HG03469 (cell line): ENCODE results near the gene VAV3.
"Not testable (repeated sequence)": the region's sequence is repeated elsewhere in the genome, so short reads cannot be mapped to it uniquely, and the experiment has no call there.

Experiments used
- ATAC-seq: cut with Tn5 transposase; IDR thresholded peaks from one replicate; pipeline ENCODE4 v1.9.1; 2021; ENCODE audit warnings: mild to moderate bottlenecking, moderate library complexity, moderate number of reproducible peaks; ENCODE audit not compliant: unreplicated experiment

VAV3 gene

DNA sequence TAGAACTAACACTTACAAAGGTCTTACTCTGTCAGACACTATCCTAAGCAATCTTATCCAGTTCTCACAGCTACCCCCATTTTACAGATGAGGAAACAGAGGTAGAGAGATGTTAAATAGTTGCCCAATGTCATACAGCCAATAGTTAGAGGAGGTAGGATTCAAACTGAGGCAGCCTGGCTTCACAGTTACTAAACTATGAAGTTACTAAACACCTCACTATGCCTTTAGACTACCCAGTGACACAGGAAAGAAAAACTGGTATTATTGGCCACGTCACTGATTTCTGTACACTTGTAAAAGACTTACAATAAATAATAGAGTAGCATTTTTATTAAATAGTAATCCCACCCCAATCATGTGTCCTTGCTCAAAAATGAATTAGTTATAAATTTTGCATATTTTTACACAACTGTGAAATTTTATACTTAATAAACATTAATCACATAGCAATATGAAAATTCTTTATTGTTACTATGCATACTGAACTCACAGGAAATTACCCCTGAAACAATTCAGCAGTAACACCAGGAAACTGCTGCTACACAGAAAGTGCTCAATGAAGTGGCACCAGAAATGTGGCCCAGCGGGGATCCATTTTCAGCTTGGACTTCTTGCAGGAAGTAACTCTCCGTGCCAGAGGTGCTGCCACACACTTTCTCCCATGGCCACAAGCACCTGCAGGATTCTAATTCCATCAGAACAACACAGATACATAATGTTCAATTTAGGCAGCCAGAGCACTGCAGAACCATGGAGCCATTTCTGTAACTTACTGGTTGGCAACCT lies 69.4 kb downstream of the VAV3 start:
- no peak for ATAC-seq

DNA sequence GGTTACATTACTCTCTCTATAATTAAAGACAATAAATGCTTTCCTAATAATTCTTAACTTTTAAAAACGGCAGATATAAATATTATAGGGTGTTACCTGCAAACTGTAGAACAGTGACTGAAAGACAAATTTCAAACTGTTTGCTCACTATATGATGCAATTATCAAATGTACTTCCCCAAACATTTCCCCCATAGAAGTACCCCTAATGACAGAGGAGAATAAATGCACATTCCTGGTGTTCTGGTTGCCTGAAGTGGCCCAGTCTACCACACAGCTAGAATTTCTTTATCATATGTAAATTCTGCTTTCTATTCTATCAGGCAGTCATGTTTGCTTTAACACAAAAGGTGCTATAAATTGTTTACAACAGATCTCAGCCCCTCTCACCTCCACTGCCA lies 70.4 kb downstream of the VAV3 start:
- no peak for ATAC-seq

DNA sequence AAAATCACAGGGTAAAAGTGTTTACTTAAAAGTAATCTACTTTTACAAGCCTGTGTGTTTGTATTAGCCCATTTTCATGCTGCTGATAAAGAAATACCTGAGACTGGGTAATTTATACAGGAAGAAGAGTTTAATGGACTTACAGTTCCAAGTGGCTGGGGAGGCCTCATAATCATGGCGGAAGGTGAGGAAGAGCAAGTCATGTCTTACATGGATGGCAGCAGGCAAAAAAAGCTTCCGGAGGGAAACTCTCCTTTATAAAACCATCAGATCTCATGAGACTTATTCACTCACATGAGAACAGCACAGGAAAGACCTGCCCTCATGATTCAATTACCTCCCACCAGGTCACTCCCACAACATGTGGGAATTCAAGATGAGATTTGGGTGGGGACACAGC lies 71.6 kb downstream of the VAV3 start:
- not testable (repeated sequence) for ATAC-seq

DNA sequence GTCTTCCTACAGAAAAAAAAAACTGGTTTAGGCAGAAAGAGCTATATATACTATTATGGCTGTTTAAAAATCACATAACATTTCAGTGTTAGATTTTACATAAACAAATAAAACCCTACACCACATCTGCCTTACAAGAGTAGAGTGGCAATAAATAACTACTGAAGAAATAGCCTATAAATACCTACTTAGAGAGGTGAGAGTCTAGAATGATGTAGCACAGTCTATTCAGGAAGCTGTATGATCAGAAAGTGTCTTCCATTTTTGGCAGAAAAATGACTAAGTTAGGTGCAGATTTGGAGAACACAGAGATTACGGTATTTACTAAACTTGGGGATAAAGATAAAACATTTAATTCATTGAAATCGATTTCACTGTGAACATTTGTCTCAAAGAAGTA lies 75.5 kb downstream of the VAV3 start:
- no peak for ATAC-seq

DNA sequence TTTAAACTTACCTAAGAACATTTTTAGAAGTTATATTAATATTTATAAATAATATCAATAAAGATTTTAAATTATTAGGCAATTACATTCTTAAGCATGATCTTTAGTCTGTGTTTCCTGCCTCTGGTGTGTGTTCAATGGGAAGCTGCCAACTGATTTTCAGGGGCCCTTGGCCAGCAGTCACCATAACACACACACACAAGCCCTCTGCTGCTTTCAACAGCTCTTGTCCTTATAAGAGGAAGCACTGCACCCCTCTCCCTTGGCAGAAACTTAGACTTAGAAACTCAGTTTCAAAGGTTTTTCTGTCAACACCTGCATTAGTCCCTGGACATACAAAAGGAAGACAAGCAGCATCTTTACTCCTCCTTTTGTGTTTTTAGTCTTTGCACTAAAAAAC lies 81.4 kb downstream of the VAV3 start:
- no peak for ATAC-seq

DNA sequence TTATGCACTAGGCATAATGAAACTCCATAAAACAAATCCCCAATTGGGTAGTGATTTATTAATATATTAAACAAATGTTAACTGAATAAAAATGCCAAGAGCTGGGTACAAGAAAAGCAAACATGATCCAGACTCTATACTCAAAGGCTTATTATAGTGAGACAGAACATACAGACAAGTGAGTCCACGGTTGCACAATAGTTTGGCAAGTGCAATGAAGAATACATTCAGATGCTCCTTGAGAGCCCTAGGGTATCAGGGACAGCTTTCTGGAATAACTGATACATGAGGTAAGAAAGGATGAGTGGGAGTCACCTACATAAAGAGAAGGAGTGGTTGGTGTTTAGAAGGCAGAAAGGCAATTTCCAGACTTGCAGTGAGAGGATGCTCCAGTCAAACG lies 85.1 kb downstream of the VAV3 start:
- ATAC-seq = no peak

DNA sequence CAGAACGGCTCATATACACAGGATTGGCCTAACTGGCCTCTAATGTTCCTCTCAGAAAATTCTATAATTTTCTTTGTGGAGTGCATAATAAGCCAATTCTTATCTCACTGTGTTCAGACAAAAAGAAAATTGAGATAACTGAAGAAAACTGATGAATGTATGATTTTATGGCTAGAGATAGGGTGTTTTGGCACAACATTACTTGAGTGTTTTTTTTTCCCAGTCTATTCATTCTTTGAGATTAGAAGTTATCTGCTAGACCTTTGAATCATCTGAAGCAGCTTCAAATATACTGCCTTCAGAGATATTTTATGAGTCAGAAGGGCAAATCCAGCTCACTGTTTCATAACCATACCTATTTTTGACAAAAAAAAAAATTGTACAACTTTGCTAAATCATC lies 85.6 kb downstream of the VAV3 start:
- ATAC-seq = no peak

DNA sequence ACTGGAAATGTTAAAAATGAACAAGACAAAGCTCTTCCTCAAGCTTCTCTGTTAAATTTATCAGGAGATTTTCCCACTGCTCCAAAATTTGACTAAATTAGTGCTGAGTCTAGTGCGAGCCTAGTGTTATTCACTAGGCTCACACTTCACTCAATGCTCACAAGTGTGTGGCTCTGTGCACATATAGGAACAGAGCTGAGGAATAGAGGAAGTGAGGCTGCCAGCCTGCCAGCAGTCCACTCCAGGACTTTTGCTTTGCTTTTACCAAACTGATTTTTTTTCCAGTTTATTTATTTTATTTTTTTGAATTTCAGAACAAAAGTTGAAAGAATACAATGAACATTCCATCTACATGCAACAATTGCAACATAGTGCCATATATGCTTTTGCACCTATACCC lies 87.2 kb downstream of the VAV3 start:
- no peak for ATAC-seq

DNA sequence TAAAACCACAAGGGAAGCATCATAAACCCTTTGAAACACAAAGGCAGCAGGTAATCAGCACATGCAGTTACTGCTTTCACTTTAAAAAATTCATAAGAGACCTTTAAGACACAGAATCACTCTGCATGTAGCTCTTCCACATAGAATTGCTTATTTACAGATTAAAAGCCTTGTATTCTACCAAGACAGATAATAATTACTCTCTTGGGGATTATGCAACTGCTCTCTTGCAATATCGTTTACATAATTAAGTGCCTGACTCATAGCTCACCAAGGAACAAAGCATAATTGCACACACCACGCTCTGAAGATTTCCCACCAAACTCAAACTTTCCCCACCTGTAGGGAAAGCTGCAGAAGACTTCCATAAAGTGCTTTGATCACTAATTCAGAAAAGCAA lies 87.9 kb downstream of the VAV3 start:
- no peak for ATAC-seq

DNA sequence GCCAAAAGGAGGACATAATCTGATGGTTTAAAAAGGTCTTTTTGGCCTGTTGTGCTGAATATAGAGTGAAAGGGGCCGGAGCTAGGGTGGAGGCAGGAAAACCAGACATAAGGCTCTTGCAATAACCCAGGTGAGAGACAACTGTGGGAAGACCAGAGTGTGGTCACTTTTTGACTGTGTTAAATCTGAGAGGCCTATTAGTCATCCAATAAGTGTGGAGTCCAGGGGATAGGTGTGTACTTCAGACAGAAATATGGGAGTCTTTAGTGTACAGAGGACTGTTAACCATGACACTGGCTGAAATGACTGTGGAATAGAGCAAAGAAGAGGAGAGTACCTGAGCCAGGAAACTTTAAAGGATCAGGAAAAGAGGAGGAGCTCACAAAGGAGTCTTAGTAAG lies 89.3 kb downstream of the VAV3 start:
- ATAC-seq = no peak

DNA sequence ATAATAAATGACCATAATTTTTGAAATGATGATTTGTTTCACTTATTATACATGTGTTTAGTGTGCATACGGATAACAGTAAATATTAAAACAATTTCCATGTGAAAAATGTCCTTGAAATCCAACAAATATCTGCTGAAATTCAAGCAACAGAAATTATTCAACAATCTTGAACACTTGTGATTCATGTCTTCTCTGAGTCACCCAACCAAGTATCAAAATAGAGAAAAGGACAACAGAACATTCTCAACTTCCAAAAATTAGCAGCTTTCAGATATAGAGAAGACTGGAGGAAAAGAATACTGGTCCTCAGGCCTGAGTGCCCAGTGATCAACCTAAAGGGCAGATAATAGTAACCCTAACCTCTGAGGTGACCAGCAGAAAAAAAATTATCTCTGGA lies 90.8 kb downstream of the VAV3 start:
- ATAC-seq = no peak

DNA sequence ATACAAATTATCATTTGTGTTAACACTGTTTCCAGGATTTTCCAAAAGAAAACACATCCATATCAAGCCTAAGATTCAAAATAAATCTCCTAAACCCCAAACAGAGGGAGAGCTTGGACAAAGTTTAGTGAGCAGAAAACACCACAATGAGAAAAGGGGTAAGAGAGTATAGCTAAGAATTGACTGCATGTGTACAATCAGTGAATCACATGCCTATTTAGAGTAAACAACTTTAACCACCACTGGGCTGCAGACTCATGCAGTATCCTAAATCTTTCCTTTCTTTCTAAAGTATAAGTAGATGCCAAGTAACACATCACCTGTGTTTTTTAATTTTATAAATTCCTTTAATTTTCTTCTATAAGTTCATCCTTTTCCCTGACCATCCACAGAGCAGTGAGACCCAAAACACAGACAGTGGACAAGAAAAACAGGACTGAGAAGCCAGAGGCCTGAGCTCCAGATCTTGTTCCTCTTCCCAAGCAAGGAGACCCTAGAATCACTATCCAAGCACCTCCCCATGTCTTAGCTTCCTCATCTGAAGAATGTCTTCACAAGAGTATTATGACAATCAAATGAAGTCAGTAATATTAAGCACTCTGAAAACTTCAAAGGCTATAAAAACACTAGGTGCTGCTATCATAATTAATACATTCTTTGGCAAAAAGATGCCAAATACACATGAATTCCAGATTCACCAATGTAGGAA lies 93.1 kb downstream of the VAV3 start:
- ATAC-seq = no peak

DNA sequence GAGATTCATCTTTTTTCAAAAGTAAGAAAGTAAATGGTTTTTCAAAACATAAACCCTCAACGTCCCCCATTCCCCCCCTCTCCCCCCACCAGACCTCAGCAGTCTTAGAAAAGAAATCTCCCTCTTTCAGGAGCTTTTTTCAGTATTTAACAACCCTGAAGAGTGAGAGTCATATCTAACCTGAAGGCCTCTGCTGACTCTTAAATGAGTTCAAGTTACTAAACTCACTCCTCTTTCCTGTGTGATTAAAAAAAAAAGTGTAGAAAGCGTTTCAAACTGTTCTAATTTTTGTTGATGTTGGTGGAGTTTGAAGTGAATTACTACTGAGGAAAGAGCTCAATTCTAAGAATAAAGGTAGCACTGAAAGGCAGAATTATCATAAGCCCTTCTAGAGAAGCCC lies 93.7 kb downstream of the VAV3 start:
- no peak for ATAC-seq

DNA sequence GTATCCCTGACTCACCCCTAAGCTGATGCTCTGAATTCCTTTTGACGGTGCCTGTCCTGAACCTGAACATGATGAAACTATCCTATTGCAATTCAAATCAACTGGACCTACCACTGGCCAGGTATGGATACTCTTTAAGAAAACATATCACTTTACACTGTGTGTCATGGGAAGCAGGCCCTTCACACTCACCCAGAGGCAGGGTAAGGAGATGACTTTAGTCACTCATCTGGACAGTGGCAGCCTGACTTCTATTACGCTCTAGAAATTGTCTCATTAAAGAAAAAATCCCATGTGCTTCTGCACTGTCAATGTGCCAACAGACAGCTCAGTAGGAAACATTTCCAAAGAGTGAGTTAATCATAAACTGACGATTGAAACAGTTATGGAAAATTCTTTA lies 94.3 kb downstream of the VAV3 start:
- ATAC-seq = no peak

DNA sequence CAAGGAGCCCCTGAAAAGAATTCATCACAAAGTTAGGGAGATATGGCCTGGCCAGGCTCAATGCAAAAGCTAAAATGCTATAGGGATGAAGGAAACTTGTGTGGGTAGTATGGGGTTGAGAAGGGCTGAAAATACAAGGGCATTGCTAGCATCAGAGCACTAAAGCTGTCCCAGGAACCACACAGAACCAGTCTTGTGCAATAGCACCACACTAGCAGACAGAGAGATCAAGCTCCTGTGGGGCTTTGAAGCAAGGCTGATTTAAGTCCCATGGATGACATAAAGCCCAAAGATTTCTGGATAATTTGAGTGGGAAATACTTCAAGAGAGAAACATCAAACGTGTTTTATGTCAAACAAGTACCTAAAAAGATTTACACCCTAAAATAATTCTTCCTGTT lies 97.1 kb downstream of the VAV3 start:
- no peak for ATAC-seq

DNA sequence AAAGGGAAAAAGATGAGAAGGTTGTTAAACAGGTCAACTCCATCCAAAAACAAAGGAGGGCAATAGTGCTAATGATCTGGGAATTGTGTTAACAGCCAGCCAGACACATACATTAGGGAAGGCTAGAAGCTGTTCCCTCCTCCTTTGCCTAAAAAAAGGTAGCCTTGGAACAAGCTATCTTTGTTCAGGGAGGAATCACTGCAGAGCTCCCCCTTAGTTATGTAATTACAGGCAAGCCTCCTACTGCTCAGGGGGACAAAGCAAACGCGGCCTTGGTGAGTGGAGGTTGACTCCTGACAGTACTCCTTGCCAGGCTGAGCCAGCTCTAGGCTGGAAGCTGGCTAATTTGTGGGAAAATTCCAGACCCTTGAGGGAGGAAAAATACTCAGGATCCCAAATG lies 97.6 kb downstream of the VAV3 start:
- ATAC-seq = no peak

DNA sequence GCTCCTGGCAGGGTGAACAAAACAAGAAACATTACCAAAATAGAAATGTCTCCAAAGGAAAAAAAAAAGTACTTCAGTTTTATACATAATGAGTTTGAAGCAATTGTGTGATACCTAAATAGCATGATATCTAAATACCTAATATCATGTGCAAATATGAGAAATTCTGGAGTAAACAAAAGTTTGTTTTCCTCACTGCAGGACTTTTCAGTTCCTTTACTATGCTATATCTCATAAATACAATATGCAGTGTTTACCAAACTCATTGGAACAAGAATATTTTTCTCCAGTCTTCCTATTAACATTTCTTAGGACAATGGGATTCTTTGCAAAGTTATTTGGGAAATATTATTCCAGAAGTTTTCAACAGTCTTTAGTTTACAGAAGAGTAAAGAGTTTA lies 98.1 kb downstream of the VAV3 start:
- no peak for ATAC-seq

DNA sequence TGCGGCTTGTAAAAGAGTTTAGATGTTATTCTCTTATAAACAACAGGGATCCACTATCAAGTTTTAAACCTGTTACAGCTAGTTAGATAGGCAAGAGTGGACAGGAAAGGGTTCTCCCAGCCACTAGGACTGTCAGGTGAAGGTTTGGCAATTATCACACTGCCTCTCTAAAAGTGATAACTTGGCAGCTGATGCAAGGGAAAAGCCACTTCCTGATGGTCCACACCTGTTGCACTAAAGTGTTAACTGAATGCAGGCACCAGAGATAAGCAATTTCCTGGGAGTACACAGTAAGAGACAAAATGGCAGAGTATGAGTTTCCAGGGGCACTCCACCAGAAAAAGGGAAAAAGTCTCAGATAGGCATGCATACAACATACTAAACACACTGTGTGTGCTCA lies 99.4 kb downstream of the VAV3 start:
- no peak for ATAC-seq

DNA sequence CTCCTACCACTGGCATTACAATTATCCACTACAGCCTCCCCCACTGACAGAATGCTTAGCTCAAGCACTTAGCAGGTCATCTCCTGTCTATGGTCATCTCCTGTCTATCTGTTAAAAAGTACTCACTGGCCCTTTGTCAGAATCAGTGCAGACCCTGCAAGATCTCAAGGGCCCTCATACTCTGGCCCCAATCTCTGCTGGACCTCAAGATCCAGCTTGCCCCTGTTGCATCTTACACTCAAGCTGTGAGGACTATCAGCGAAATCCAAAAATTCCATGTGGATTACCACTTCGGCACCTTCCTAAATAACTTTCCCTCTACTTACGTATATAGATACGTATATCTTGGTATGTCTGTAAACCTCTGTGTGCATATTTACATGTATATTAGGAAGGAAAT lies 101.6 kb downstream of the VAV3 start:
- ATAC-seq = no peak

DNA sequence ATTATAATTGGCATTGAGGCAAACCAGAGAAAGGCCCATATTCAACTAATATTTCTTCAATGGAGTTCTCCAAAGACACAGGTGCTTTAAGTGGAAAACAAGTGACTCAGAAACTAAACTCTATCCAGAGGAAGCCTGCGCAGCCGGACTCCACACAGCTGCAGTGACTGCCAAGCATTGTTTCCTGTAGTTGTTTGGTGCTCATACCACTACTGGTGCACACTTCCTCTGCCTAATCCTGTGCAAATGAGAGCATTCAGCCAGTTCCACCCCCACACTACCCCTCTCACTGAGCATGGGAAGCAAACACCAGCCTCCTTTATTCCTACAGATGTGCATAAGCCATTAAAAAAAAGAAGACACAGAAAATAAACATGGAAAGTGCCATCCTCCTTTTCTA lies 102.9 kb downstream of the VAV3 start:
- ATAC-seq = no peak

DNA sequence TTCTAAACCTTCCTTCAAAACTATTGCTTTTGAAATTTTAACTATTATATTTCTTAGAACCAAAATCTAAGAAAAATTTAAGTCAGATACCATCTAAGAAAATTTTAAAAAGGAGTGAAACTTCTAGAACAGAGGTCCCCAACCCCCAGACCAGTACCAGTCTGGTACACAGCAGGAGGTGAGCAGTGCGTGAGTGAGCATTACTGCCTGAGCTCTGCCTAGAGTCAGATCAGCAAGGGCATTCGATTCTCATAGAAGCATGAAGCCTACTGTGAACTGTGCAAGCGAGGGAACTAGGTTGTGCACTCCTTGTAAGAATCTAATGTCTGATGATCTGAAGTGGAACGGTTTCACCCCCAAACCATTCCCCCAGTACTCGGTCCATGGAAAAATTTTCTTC lies 106.7 kb downstream of the VAV3 start:
- ATAC-seq = no peak

DNA sequence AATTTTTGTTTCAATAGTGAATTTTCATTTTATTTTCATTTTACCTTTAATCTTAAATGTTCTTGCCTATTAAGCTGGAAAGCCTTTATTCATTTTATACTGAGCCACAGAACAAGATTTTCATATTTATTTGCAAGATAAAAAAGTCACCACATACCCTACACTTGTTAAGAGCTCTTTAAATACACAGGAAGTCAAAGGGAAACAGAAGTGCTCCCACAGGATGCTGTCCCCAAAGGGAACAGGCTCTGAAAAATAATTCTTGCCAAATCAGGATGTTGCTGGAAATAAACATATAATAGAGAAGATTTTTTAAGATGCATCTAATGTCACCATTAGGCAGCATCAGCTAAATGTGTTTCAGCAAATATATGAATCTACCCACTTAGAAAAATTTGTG lies 113.6 kb downstream of the VAV3 start:
- ATAC-seq = no peak
